Peyer's patch (tissue), 4 donors: ENCODE data around the gene LRRC4B. TPM values are rescaled to one million over a fixed set of nuclear protein-coding genes. Genes with fewer than 3 reads are reported as not detected.
A peak's percentile ranks its signal among the peaks of the same experiment; 100 is the strongest.

Experiments
- DNase-seq, 3 donors: peaks; one replicate each; pipeline ENCODE4 v3.0.0-alpha.2; 2017 to 2019
- H3K27ac ChIP-seq, 4 donors: fragments of 200-600 bp; sonication (generic); one replicate each; pipeline ENCODE4 v1.5.1; 2016 to 2019
- H3K27me3 ChIP-seq, 2 donors: fragments of 200-600 bp; sonication (generic); one replicate each; pipeline ENCODE4 v1.5.1; 2019
- H3K36me3 ChIP-seq, 3 donors: fragments of 200-600 bp; sonication (generic); one replicate each; pipeline ENCODE4 v1.5.1; 2016 to 2019
- H3K4me1 ChIP-seq, 4 donors: fragments of 200-600 bp; sonication (generic); one replicate each; pipeline ENCODE4 v1.5.1; 2016 to 2019
- H3K4me3 ChIP-seq, 4 donors: fragments of 200-600 bp; sonication (generic); 1 replicate in 3 of 4; 2 replicates in 1 of 4; pipeline ENCODE4 v1.5.1; 2016 to 2019; ENCODE audit warnings: mild to moderate bottlenecking in 1 of 4
- H3K9me3 ChIP-seq, 4 donors: fragments of 200-600 bp; sonication (generic); one replicate each; pipeline ENCODE4 v1.5.1; 2016 to 2019; ENCODE audit warnings: mild to moderate bottlenecking in 1 of 4
- CTCF ChIP-seq, 6 experiments: fragments of 450-650 bp in 4 of 6; fragments of 200-600 bp in 2 of 6; sonication (generic) in 1 of 6; IDR thresholded peaks; one replicate each; pipeline ENCODE4 v1.5.1; 2017 to 2019; ENCODE audit warnings: antibody characterized with exemption in 6 of 6, mild to moderate bottlenecking in 3 of 6, moderate library complexity in 1 of 6
- POLR2A ChIP-seq, 2 donors: fragments of 450-650 bp; IDR thresholded peaks; one replicate each; pipeline ENCODE4 v1.5.1; 2017; ENCODE audit warnings: antibody characterized with exemption in 2 of 2, mild to moderate bottlenecking in 2 of 2, moderate library complexity in 2 of 2
- total RNA-seq, 4 donors: library from RNA; depleted of rRNA; stranded (reverse); fragments of >200 nt; gene quantifications; one replicate each; pipeline ENCODE4 v1.1.0, GENCODE V29; 2016

LRRC4B gene
- total RNA-seq, 4 donors from 2014 or later = 0.35 to 2.0 (median 1.4) TPM

GRCh38 chr19:50550594-50550966 is 17.7 kb downstream of the LRRC4B start:
- Histone ChIP-seq H3K27me3 (no peaks in the 10 kb centered on the region), H3K4me3 (peak overlapping the region in 2 of 4 donors; percentile 9 to 21), H3K4me1 (no peaks in the 10 kb centered on the region), H3K9me3 (no peaks in the 10 kb centered on the region), H3K36me3 (no peaks in the 10 kb centered on the region), H3K27ac (no peak overlapping the region)
- no peak for DNase-seq
- TF ChIP-seq CTCF (IDR thresholded peaks at IDR 0.05) (no peak), POLR2A (IDR thresholded peaks at IDR 0.05) (no peak)

DNA sequence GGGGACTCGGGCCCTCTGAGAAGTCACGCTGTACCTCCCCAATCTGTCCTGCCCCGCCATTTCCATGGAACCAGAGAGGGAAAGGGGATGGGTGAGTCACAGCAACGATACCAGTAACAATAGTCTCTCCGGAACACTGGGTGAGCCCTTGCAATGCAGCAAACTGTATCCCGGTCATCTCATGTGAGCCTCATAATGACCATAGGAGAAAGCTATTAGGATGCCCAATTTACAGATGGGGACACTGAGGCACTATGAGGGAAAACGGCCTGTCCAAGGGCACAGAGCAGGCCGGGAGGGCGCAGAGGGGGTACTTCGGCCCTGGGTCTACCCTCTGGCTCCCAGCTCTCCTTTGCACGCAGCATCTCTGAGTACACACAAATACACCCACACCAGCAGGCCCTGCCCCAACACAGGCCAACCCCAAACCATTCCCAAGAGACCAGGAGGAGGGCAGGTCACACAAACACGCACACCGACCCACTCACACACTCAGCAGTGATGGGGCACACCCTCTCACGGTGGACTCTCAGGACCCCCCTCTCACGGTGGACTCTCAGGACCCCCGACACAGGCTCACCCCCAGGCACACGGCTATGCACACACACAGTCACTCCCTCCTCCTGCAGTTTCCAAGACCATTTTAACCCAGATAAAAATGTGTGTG is 18.2 kb downstream of the LRRC4B start:
- H3K27ac ChIP-seq = no peak overlapping the region
- no peaks in the 10 kb centered on the region for H3K4me1 ChIP-seq
- no peaks in the 10 kb centered on the region for H3K27me3 ChIP-seq
- no peaks in the 10 kb centered on the region for H3K9me3 ChIP-seq
- no peaks in the 10 kb centered on the region for H3K36me3 ChIP-seq
- TF ChIP-seq CTCF (IDR thresholded peaks at IDR 0.05) (no peak), POLR2A (IDR thresholded peaks at IDR 0.05) (no peak)
- DNase-seq = no peak
- no peak overlapping the region for H3K4me3 ChIP-seq

DNA sequence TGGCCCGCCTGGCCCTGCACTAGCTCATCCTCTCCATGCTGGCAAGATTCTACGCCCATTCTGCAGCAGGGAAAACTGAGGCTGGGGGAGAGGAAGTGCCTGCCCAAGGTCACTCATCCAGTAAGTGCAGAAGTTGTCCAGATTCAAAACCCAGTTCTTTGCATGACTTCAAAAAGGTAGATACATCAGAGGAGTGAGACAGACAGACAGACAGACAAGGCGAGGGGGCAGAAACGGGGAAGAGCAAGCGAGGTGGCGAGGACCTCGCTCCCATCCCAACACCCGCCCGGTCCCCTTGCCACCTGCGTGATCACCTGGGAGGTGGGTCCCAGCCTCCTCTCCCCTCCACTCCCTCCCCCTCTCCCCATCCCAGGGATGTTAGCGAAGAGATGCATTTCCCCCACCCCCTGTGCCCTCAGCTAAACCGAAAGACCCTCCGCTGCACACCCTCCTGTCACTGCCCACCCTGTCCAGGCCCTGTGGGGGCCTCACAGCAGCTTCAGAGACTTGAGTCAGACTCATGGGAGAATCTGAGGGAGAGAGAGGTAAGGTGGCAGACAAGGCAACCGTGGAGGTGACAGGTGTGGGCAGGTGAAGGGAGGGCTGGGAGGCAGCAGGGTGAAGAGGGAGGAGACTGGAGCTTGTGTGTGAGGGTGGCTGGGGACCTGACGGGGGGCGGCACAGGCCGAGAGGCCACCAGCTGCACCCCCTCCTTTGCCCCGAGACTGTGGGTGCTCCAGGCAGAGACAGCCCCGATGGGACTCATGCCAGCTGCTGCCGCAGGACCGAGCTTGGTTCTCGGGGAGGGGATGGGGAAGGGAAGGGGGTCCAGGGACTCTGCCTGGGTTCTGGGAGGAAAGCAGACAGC is 18.9 kb downstream of the LRRC4B start:
- Histone ChIP-seq H3K27ac (no peak overlapping the region), H3K36me3 (no peaks in the 10 kb centered on the region), H3K9me3 (no peaks in the 10 kb centered on the region), H3K4me3 (no peak overlapping the region), H3K4me1 (no peaks in the 10 kb centered on the region), H3K27me3 (no peaks in the 10 kb centered on the region)
- no peak for TF ChIP-seq POLR2A (IDR thresholded peaks at IDR 0.05)
- no peak for TF ChIP-seq CTCF (IDR thresholded peaks at IDR 0.05)
- DNase-seq = no peak

GRCh38 chr19:50548191-50549058 is 19.8 kb downstream of the LRRC4B start:
- Histone ChIP-seq H3K27ac (no peak overlapping the region), H3K4me3 (no peak overlapping the region), H3K4me1 (no peaks in the 10 kb centered on the region), H3K36me3 (no peaks in the 10 kb centered on the region), H3K9me3 (no peaks in the 10 kb centered on the region), H3K27me3 (no peaks in the 10 kb centered on the region)
- DNase-seq = no peak
- TF ChIP-seq POLR2A (IDR thresholded peaks at IDR 0.05) (no peak), CTCF (IDR thresholded peaks at IDR 0.05) (no peak)

GRCh38 chr19:50547385-50548190 is 20.6 kb downstream of the LRRC4B start:
- Histone ChIP-seq H3K4me3 (no peak overlapping the region), H3K9me3 (no peaks in the 10 kb centered on the region), H3K27ac (no peak overlapping the region), H3K36me3 (no peaks in the 10 kb centered on the region), H3K27me3 (no peaks in the 10 kb centered on the region), H3K4me1 (no peaks in the 10 kb centered on the region)
- no peak for DNase-seq
- TF ChIP-seq POLR2A (IDR thresholded peaks at IDR 0.05) (no peak), CTCF (IDR thresholded peaks at IDR 0.05) (no peak)
